ENCODE data around the gene TTYH2. TPM values are rescaled to one million over a fixed set of nuclear protein-coding genes. Genes with fewer than 3 reads are reported as not detected.

The TTYH2 gene
- total and polyA plus RNA-seq, 11 donors, result 10.3 to 34.6 (median 22.4) TPM

GRCh38 chr17:74181341-74181740, 32.0 kb upstream of the TTYH2 start:
- DNase-seq, result no peak
- Histone ChIP-seq H3K9me3 (no peaks in the 10 kb centered on the region), H3K4me1 (no peaks in the 10 kb centered on the region), H3K27ac (no peak overlapping the region), H3K4me3 (no peak overlapping the region), H3K27me3 (peaks cover 0 to 63% (median 8%) of the 10 kb centered on the region in 9 donors), H3K36me3 (no peaks in the 10 kb centered on the region)
- intact Hi-C loops (cut with DNase I), result no loop called here
- ATAC-seq, result no peak
- TF ChIP-seq, protein P1, sequence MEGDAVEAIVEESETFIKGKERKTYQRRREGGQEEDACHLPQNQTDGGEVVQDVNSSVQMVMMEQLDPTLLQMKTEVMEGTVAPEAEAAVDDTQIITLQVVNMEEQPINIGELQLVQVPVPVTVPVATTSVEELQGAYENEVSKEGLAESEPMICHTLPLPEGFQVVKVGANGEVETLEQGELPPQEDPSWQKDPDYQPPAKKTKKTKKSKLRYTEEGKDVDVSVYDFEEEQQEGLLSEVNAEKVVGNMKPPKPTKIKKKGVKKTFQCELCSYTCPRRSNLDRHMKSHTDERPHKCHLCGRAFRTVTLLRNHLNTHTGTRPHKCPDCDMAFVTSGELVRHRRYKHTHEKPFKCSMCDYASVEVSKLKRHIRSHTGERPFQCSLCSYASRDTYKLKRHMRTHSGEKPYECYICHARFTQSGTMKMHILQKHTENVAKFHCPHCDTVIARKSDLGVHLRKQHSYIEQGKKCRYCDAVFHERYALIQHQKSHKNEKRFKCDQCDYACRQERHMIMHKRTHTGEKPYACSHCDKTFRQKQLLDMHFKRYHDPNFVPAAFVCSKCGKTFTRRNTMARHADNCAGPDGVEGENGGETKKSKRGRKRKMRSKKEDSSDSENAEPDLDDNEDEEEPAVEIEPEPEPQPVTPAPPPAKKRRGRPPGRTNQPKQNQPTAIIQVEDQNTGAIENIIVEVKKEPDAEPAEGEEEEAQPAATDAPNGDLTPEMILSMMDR (IDR thresholded peaks at IDR 0.05), result no peak
- WGBS, 4 donors, result 85 to 93% (median 91%) methylated on average over 3 to 4 of the region's 4 CpGs

DNA sequence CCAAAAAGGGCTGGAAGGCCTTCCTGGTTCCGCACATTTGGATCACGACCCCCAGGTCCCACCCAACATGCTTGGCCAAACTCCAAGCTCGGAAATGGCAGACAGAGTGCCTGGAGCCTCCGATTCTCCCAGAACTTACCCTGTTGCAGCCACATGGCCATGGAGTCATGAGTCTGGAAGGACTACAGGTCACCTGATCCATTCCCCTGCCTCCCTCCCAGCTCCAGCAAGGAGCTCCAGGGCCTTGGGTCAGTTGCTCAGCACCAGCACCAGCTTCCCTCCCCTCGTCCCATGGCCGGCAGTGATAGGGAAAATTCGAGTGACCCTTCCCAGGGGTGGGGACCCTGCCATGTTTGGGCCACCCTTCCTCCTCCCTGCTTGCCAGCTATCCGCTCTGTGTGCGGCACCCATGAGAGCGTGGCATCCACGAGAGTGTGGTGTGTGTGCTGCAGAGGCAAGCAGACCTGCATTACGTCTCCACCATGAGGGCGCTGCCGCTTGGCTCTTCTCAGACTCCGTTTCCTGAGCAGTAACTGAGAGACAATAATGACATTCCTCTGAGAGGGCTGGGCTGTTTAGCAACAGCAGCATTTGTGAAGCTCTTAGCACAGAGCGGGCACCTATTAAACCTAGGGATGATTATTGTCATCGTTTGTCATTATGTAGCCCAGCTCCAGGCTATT, 31.2 kb upstream of the TTYH2 start:
- ATAC-seq (no peak), DNase-seq (no peak)
- no peaks in the 10 kb centered on the region for H3K36me3 ChIP-seq
- no peak overlapping the region for H3K27ac ChIP-seq
- TF ChIP-seq, protein P1 (IDR thresholded peaks at IDR 0.05), result no peak
- TF ChIP-seq POLR2A (IDR thresholded peaks at IDR 0.05), result no peak
- H3K27me3 ChIP-seq, result peaks cover 0 to 54% (median 7%) of the 10 kb centered on the region in 9 donors
- H3K4me1 ChIP-seq, result no peaks in the 10 kb centered on the region
- no peak overlapping the region for H3K4me3 ChIP-seq
- intact Hi-C loops (cut with DNase I), result no loop called here
- no peaks in the 10 kb centered on the region for H3K9me3 ChIP-seq
- 69 to 76% (median 72%) methylated on average over 13 to 17 of the region's 17 CpGs for WGBS, 4 donors

DNA sequence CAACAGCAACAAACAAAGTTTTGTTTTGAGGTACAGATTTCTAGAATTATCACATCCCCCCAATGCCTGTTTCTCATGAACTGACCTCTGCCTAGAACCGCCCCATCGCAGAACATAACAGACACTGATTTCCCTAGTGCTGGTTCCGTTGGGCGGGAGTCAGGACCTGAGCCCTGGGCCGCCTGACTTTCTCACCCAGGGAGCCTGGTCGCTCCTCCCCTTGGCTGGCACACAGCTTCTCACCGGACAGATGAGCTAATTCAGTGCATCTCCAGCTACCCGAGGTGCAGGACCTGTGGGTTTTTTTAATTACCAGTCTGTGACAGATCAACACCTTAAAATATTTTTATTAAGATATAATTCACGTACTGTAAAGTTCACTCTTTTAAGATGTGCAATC, 30.0 kb upstream of the TTYH2 start:
- peaks cover 0 to 47% (median 7%) of the 10 kb centered on the region in 9 donors for H3K27me3 ChIP-seq
- DNase-seq (no peak), ATAC-seq (no peak)
- intact Hi-C loops (cut with DNase I), result no loop called here
- no peaks in the 10 kb centered on the region for H3K4me1 ChIP-seq
- no peaks in the 10 kb centered on the region for H3K36me3 ChIP-seq
- H3K4me3 ChIP-seq, result no peak overlapping the region
- H3K9me3 ChIP-seq, result no peaks in the 10 kb centered on the region
- WGBS, 4 donors, result 78 to 80% (median 80%) methylated on average over 9 of the region's 9 CpGs
- TF ChIP-seq POLR2A (IDR thresholded peaks at IDR 0.05), result no peak
- TF ChIP-seq, protein P1 (IDR thresholded peaks at IDR 0.05), result no peak
- H3K27ac ChIP-seq, result no peak overlapping the region

GRCh38 chr17:74185571-74186185, 27.7 kb upstream of the TTYH2 start:
- DNase-seq (no peak), ATAC-seq (no peak)
- no peaks in the 10 kb centered on the region for H3K9me3 ChIP-seq
- intact Hi-C loops (cut with DNase I), result no loop called here
- H3K4me1 ChIP-seq, result no peaks in the 10 kb centered on the region
- 70 to 81% (median 74%) methylated on average over 9 of the region's 9 CpGs for WGBS, 4 donors
- no peak overlapping the region for H3K4me3 ChIP-seq
- no peaks in the 10 kb centered on the region for H3K36me3 ChIP-seq
- no peak overlapping the region for H3K27ac ChIP-seq
- H3K27me3 ChIP-seq, result peaks cover 0 to 25% (median 0%) of the 10 kb centered on the region in 9 donors
- TF ChIP-seq, protein P1 (IDR thresholded peaks at IDR 0.05), result no peak
- no peak for TF ChIP-seq POLR2A (IDR thresholded peaks at IDR 0.05)
